ENCODE results near the gene IL1F10.

The IL1F10 gene

DNA sequence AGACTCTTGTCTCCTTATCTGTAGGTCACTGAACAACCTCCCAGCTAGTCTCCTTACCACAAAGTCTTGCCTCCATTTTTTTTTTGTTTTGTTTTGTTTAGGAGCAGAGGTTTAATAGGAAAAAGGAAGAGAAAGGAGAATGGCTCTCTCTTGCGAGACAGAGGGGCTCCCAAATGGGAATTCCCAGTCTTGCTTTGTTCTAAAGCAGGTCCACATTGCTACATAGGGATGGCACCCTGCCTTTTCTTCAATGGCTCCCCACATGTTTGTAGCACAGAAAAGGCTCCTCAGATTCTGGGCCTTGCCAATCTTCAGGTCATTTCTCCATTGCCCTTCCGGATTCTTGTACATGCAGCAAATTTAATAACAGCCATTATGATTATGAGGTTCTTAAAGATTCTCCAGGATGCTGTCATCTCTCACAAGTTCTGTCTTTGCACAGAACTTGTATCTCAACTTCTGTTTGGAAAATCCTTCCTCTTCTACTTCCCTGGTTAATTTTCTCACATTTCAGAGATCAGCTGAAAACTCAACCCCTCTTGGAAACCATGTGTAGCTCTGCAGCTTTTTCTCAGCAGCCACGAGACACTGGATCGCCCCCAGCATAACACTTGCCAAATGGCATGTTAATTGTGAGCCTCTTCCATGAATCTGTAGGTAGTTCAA lies 23.6 kb downstream of the IL1F10 start:
- TF ChIP-seq ZFP30 (CRISPR knock-in tag; IDR thresholded peaks at IDR 0.05) (no peak), RARB (CRISPR knock-in tag; IDR thresholded peaks at IDR 0.05) (no peak), ARNTL (CRISPR knock-in tag; IDR thresholded peaks at IDR 0.05; ENCODE audit: borderline replicate concordance, low read depth) (no peak), TCF4 (CRISPR knock-in tag; IDR thresholded peaks at IDR 0.05; ENCODE audit: borderline replicate concordance) (no peak), TSHZ2 (CRISPR knock-in tag; IDR thresholded peaks at IDR 0.05) (no peak), ISL1 (CRISPR knock-in tag; IDR thresholded peaks at IDR 0.05) (no peak), ZC3H10 (CRISPR knock-in tag; IDR thresholded peaks at IDR 0.05) (no peak)
- TF ChIP-seq, protein P1, sequence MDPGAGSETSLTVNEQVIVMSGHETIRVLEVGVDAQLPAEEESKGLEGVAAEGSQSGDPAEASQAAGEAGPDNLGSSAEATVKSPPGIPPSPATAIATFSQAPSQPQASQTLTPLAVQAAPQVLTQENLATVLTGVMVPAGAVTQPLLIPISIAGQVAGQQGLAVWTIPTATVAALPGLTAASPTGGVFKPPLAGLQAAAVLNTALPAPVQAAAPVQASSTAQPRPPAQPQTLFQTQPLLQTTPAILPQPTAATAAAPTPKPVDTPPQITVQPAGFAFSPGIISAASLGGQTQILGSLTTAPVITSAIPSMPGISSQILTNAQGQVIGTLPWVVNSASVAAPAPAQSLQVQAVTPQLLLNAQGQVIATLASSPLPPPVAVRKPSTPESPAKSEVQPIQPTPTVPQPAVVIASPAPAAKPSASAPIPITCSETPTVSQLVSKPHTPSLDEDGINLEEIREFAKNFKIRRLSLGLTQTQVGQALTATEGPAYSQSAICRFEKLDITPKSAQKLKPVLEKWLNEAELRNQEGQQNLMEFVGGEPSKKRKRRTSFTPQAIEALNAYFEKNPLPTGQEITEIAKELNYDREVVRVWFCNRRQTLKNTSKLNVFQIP (CRISPR knock-in tag; IDR thresholded peaks at IDR 0.05; ENCODE audit: borderline replicate concordance, low read depth): no peak
- TF ChIP-seq, protein P2, sequence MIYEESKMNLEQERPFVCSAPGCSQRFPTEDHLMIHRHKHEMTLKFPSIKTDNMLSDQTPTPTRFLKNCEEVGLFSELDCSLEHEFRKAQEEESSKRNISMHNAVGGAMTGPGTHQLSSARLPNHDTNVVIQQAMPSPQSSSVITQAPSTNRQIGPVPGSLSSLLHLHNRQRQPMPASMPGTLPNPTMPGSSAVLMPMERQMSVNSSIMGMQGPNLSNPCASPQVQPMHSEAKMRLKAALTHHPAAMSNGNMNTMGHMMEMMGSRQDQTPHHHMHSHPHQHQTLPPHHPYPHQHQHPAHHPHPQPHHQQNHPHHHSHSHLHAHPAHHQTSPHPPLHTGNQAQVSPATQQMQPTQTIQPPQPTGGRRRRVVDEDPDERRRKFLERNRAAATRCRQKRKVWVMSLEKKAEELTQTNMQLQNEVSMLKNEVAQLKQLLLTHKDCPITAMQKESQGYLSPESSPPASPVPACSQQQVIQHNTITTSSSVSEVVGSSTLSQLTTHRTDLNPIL (CRISPR knock-in tag; IDR thresholded peaks at IDR 0.05; ENCODE audit: low read depth): no peak
- ATAC-seq: no peak

GRCh38 chr2:113092864-113093612 lies 25.3 kb downstream of the IL1F10 start:
- TF ChIP-seq, protein P3, sequence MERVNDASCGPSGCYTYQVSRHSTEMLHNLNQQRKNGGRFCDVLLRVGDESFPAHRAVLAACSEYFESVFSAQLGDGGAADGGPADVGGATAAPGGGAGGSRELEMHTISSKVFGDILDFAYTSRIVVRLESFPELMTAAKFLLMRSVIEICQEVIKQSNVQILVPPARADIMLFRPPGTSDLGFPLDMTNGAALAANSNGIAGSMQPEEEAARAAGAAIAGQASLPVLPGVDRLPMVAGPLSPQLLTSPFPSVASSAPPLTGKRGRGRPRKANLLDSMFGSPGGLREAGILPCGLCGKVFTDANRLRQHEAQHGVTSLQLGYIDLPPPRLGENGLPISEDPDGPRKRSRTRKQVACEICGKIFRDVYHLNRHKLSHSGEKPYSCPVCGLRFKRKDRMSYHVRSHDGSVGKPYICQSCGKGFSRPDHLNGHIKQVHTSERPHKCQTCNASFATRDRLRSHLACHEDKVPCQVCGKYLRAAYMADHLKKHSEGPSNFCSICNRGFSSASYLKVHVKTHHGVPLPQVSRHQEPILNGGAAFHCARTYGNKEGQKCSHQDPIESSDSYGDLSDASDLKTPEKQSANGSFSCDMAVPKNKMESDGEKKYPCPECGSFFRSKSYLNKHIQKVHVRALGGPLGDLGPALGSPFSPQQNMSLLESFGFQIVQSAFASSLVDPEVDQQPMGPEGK (CRISPR knock-in tag; IDR thresholded peaks at IDR 0.05; ENCODE audit: borderline replicate concordance): no peak
- no peak for TF ChIP-seq ZNF8 (CRISPR knock-in tag; IDR thresholded peaks at IDR 0.05)
- TF ChIP-seq, protein P1 (CRISPR knock-in tag; IDR thresholded peaks at IDR 0.05; ENCODE audit: borderline replicate concordance, low read depth): no peak
- TF ChIP-seq, protein P2 (CRISPR knock-in tag; IDR thresholded peaks at IDR 0.05; ENCODE audit: low read depth): no peak
- TF ChIP-seq BACH2 (CRISPR knock-in tag; IDR thresholded peaks at IDR 0.05; ENCODE audit: borderline replicate concordance): no peak

DNA sequence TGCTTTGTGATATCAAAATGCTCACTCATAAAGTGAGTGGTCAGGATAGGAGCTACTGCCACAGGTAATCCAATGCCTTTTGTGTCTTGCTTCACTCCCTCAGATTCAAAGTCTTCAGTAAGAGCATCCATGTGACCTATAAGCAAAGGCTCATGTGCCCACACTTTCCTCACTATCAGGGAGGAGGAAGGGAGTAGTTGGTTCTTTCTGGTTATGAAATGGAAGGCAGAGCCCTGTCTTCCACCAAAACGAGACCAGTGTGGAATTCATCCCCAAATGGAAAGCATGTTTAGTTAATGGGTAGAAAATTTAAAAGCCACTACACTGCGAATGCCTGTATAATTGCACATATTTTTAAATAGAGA lies 25.8 kb downstream of the IL1F10 start:
- ATAC-seq: no peak
- TF ChIP-seq ZNF70 (CRISPR knock-in tag; IDR thresholded peaks at IDR 0.05) (no peak), PPARA (CRISPR knock-in tag; IDR thresholded peaks at IDR 0.05; ENCODE audit: borderline replicate concordance) (no peak), ZC3H10 (CRISPR knock-in tag; IDR thresholded peaks at IDR 0.05) (no peak), ZFP30 (CRISPR knock-in tag; IDR thresholded peaks at IDR 0.05) (no peak), OSR1 (CRISPR knock-in tag; IDR thresholded peaks at IDR 0.05) (no peak), CSDC2 (CRISPR knock-in tag; IDR thresholded peaks at IDR 0.05) (no peak), ZFP3 (CRISPR knock-in tag; IDR thresholded peaks at IDR 0.05) (no peak), TOX (CRISPR knock-in tag; IDR thresholded peaks at IDR 0.05; ENCODE audit: borderline replicate concordance) (no peak), ESRRG (CRISPR knock-in tag; IDR thresholded peaks at IDR 0.05) (no peak)
- TF ChIP-seq, protein P3 (CRISPR knock-in tag; IDR thresholded peaks at IDR 0.05; ENCODE audit: borderline replicate concordance): no peak
- TF ChIP-seq, protein P1 (CRISPR knock-in tag; IDR thresholded peaks at IDR 0.05; ENCODE audit: borderline replicate concordance, low read depth): no peak
- TF ChIP-seq, protein P4, sequence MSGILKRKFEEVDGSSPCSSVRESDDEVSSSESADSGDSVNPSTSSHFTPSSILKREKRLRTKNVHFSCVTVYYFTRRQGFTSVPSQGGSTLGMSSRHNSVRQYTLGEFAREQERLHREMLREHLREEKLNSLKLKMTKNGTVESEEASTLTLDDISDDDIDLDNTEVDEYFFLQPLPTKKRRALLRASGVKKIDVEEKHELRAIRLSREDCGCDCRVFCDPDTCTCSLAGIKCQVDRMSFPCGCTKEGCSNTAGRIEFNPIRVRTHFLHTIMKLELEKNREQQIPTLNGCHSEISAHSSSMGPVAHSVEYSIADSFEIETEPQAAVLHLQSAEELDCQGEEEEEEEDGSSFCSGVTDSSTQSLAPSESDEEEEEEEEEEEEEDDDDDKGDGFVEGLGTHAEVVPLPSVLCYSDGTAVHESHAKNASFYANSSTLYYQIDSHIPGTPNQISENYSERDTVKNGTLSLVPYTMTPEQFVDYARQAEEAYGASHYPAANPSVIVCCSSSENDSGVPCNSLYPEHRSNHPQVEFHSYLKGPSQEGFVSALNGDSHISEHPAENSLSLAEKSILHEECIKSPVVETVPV (CRISPR knock-in tag; IDR thresholded peaks at IDR 0.05): no peak

More at GRCh38 chr2:113092864-113093612, 25.3 kb downstream of the IL1F10 start:
- no peak for ATAC-seq

Measured in SK-N-SH treated with all-trans-retinoic acid at 6 μM for 48 hours (cell line).